Naive thymus-derived CD8-positive, alpha-beta T cell (primary cell): ENCODE measurements around the gene SEL1L3. TPM values are rescaled to one million over a fixed set of nuclear protein-coding genes. Genes with fewer than 3 reads are reported as not detected.
"Not testable (repeated sequence)": the region's sequence is repeated elsewhere in the genome, so short reads cannot be mapped to it uniquely, and the experiment has no call there.

Source experiments
- ATAC-seq, 2 donors: fragments of 150-1000 bp; cut with Tn5 transposase in 1 of 2; sonication (Bioruptor Pico), chemical (Tn5 transposase) in 1 of 2; 1 replicate in 1 of 2; 2 replicates in 1 of 2; pipeline ENCODE4 v1.10.0; 2021; ENCODE audit warnings: mild to moderate bottlenecking in 2 of 2, moderate library complexity in 2 of 2
- POLR2A ChIA-PET: fragments of 350-600 bp; sonication (Branson Sonifier 250); formaldehyde crosslinking; loops from one replicate; lab custom pipeline; 2021; ENCODE audit warnings: antibody characterized with exemption; lab: Charles Lee
- DNase-seq, 10 donors: peaks; one replicate each; pipeline versions ENCODE4 v3.0.0 to v3.0.0-alpha.2; 2020 to 2022
- H3K27ac Mint-ChIP-seq, 10 donors: one replicate each; pipeline ENCODE4 v1.8.0; 2020 to 2022; ENCODE audit warnings: mild to moderate bottlenecking in 10 of 10, mixed read lengths in 10 of 10, moderate library complexity in 4 of 10, inconsistent platforms in 1 of 10
- H3K27me3 Mint-ChIP-seq, 5 donors: one replicate each; pipeline ENCODE4 v1.8.0; 2021 to 2022; ENCODE audit warnings: mixed read lengths in 5 of 5
- H3K36me3 Mint-ChIP-seq, 3 donors: one replicate each; pipeline ENCODE4 v1.8.0; 2020 to 2022; ENCODE audit warnings: mixed read lengths in 3 of 3, mild to moderate bottlenecking in 2 of 3, inconsistent platforms in 1 of 3
- H3K4me1 Mint-ChIP-seq, 4 donors: one replicate each; pipeline ENCODE4 v1.8.0; 2021 to 2022; ENCODE audit warnings: mixed read lengths in 4 of 4
- H3K4me3 Mint-ChIP-seq, 10 donors: one replicate each; pipeline ENCODE4 v1.8.0; 2020 to 2022; ENCODE audit warnings: mild to moderate bottlenecking in 10 of 10, mixed read lengths in 10 of 10, moderate library complexity in 6 of 10, inconsistent platforms in 1 of 10
- H3K9me3 Mint-ChIP-seq, 9 donors: one replicate each; pipeline ENCODE4 v1.8.0; 2020 to 2022; ENCODE audit warnings: mixed read lengths in 9 of 9, mild to moderate bottlenecking in 3 of 9, inconsistent platforms in 1 of 9, moderate library complexity in 1 of 9
- polyA plus RNA-seq, 3 donors: library from polyadenylated mRNA; unstranded; fragments of 300-500 nt; fragmentation: Illumina TruSeq; gene quantifications; one replicate each; pipeline ENCODE4 v1.2.3, GENCODE V29; 2021
- total RNA-seq, 8 experiments: library from RNA in 2 of 8; stranded (reverse) in 2 of 8; gene quantifications; one replicate each; pipeline ENCODE4 v1.2.3 and lab custom pipeline; 2021 to 2026

Gene SEL1L3
- 10 to 100 TPM; 52.7 to 57.2 TPM for total RNA-seq
- polyA plus RNA-seq: 10 to 100 TPM; 19.2 to 35.1 (median 30.4) TPM
- 69.9 to 134 (median 99.0) reads per million in 6 experiments for total RNA-seq (lab: John Stamatoyannopoulos, UW)

DNA sequence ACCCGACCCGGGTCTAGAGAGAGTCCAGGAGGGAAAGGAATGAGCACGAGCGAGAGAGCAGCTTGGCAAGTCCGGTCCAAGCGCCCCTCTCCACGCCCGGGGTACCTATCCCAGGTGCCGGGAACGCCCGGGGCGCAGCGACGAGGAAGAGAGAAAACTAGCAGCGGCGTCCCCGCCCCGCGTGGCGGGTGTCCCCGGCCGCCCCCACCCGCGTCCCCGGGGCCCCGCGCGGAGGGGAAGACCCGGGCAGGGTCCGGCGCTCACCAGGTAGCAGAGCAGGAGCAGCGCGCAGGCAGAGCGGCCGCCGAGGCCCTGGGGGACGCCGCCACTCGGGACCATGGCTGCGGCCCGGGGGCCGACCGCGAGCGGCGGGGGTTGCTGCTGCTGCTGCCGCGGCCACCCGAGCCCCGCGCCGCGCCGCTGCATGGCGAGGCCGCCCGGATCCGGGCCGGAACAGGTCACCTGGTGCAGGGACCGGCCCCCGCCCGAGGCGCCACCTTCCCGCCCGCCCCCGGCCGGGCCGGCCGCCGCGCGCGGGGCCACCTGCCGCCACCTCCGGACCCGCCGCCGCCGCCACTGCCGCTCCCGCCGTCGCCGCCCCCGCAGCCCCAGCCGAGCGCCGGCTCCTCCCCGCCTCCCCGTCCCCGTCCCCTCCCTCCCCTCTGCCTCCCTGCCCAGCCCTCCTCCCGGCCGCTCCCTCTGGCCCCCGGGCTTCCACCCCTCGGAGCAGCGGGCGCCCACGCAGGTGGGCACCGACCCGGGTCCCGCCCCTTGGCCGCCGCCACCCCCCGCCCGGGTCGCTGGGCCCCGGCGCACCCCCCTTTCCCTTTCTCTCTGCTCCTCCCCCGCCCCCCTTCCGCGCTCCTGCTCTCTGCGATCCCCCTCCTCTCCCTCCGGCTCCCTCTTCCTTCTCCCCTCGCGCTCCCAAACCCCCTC, at the start of gene SEL1L3:
Gene SEL1L3 (minus strand): TSS at position 578 of the 936 bp plus-strand sequence. CDS start 152 bp downstream, at position 426.
- peaks cover 0 to 5% (median 0%) of the 10 kb centered on the region in 3 donors for H3K36me3 Mint-ChIP-seq
- H3K27me3 Mint-ChIP-seq: peaks cover 0 to 2% (median 0%) of the 10 kb centered on the region in 5 donors
- peaks cover 21 to 71% (median 46%) of the 10 kb centered on the region in 4 donors for H3K4me1 Mint-ChIP-seq
- POLR2A ChIA-PET: interaction anchor here (1.7 to 2.7 kb wide), 3 partner anchors 50 to 52 kb away, joined by 7 to 8 read pairs (median 8); partner anchors contain the start of gene SMIM20
- DNase-seq: peak in 9 of 10 donors; percentile 31 to 71 (median 47)
- peaks cover 0 to 3% (median 0%) of the 10 kb centered on the region in 9 donors for H3K9me3 Mint-ChIP-seq
- peak within 1 kb of the TSS; percentile 94 to 100 (median 97) for H3K4me3 Mint-ChIP-seq
- peak within 1 kb of the TSS; percentile 91 to 99 (median 96) for H3K27ac Mint-ChIP-seq
- ATAC-seq: peak; percentile 36 to 54

DNA sequence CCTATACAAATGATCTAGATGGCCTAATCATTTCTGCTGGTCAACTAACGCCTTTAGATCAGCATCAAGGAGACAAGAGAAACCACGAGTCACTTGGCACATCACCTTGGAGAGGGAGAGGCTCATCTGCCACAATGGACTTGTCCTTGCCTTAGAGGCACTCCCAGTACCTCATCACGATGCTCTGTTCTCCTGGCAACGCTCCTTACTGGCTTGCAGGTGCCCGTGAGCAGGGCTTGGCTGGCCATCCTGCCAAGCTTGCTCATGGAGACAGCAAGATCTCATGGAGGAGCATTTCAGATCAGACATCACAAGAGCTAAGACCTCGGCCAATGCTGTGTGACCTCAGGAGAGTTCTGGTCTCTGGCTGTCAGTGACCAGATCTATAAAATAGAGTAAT, 48.6 kb upstream of the SEL1L3 start:
- Mint-ChIP-seq H3K27me3 (peaks cover 0 to 2% (median 0%) of the 10 kb centered on the region in 5 donors), H3K4me1 (peaks cover 14 to 29% (median 24%) of the 10 kb centered on the region in 4 donors), H3K9me3 (peaks cover 0 to 2% (median 0%) of the 10 kb centered on the region in 9 donors), H3K4me3 (no peak overlapping the region), H3K36me3 (peaks cover 2 to 4% (median 3%) of the 10 kb centered on the region in 3 donors), H3K27ac (no peak overlapping the region)
- ATAC-seq: no peak
- POLR2A ChIA-PET: no interaction called here
- DNase-seq: no peak

DNA sequence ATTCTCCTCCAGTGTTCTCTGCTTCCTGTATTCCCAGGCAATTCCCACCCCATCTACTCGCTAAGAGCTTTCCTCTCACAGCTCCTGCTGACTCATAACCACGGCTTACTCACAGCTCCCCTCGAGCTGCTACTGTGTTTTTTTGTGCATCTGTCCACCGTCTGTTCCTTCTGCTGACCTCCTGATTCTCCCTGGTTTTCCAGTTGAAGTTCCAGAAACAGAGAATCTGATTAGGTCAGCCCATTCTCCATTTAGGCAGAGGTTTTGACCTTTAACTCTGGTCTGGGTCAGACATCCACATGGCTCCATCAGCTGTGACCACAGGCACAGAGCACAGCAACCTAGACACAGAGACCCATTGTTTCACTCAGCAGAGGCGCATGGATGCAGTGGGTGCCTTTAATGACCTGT, 45.7 kb upstream of the SEL1L3 start:
- H3K9me3 Mint-ChIP-seq: peaks cover 0 to 2% (median 0%) of the 10 kb centered on the region in 9 donors
- ATAC-seq (no peak), DNase-seq (no peak)
- POLR2A ChIA-PET: no interaction called here
- no peak overlapping the region for H3K4me3 Mint-ChIP-seq
- H3K36me3 Mint-ChIP-seq: peaks cover 2 to 8% (median 3%) of the 10 kb centered on the region in 3 donors
- H3K27me3 Mint-ChIP-seq: peaks cover 0 to 2% (median 0%) of the 10 kb centered on the region in 5 donors
- H3K4me1 Mint-ChIP-seq: peaks cover 6 to 30% (median 9%) of the 10 kb centered on the region in 4 donors
- no peak overlapping the region for H3K27ac Mint-ChIP-seq

DNA sequence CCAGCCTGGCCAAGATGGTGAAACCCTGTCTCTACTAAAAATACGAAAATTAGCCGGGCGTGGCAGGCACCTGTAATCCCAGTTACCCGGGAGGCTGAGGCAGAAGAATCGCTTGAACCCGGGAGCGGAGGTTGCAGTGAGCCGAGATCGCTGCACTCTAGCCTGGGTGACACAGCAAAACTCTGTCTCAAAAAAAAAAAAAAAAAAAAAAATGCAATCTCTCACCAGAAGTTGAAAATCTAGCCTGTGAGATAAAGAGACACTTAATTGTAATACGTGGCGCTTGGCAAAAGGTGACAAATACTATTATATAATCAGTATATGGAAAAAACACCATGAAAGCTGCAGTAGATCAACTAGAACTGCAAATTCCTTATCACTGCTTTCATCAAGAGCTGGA, 43.3 kb upstream of the SEL1L3 start:
- H3K36me3 Mint-ChIP-seq, ATAC-seq, H3K9me3 Mint-ChIP-seq, H3K27me3 Mint-ChIP-seq, H3K4me3 Mint-ChIP-seq, POLR2A ChIA-PET, DNase-seq, H3K27ac Mint-ChIP-seq: not testable (repeated sequence)
- peaks cover 0 to 20% (median 0%) of the 10 kb centered on the region in 4 donors for H3K4me1 Mint-ChIP-seq

DNA sequence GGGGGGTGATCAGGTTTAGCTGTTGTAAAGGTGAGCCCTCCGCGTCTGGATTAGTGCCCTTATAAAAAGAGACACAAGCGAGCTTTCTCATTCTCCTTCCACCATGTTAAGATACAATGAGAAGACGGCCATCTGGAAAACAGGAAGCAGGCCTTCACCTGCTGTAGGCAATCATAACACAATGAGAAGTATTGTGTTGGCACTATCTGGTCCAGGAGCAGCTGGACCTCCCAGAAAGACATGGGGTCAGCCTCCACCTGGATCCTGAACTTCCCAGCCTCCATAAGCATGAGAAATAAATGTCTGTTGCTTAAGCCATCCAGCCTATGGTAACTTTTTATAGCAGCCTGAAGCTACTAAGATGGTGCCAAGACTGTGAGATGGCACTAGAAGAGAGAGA, 42.6 kb upstream of the SEL1L3 start:
- no peak for ATAC-seq
- POLR2A ChIA-PET: interaction anchor here (1.0 kb wide), 1 partner anchor 8 kb away, joined by 3 read pairs; the partner anchor contains the start of gene SMIM20
- peaks cover 0 to 20% (median 0%) of the 10 kb centered on the region in 4 donors for H3K4me1 Mint-ChIP-seq
- H3K27me3 Mint-ChIP-seq: peaks cover 0 to 2% (median 0%) of the 10 kb centered on the region in 5 donors
- no peak overlapping the region for H3K27ac Mint-ChIP-seq
- peaks cover 0 to 2% (median 0%) of the 10 kb centered on the region in 9 donors for H3K9me3 Mint-ChIP-seq
- peaks cover 2 to 8% (median 3%) of the 10 kb centered on the region in 3 donors for H3K36me3 Mint-ChIP-seq
- H3K4me3 Mint-ChIP-seq: no peak overlapping the region
- no peak for DNase-seq

DNA sequence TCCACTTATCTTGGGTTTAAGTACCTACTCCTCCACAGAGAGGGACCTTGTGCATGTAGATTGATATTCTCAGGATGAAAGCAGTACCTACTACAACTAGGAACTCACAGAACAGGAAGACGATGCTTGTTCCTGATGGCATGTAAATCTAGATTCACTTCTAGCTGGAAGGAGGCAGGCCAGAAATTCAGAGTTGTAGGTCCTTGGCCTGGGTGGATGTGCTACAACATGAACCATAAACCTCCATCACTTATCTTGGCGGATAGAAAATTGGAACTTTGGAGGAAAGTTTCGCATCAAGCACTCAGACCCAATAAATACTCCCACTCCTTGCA, 41.9 kb upstream of the SEL1L3 start:
- DNase-seq: no peak
- H3K27ac Mint-ChIP-seq: peak overlapping the region in 1 of 10 donors; percentile 23
- H3K4me1 Mint-ChIP-seq: peaks cover 0 to 20% (median 0%) of the 10 kb centered on the region in 4 donors
- no peak for ATAC-seq
- peaks cover 0 to 2% (median 0%) of the 10 kb centered on the region in 9 donors for H3K9me3 Mint-ChIP-seq
- H3K36me3 Mint-ChIP-seq: peaks cover 2 to 8% (median 3%) of the 10 kb centered on the region in 3 donors
- H3K27me3 Mint-ChIP-seq: peaks cover 0 to 2% (median 0%) of the 10 kb centered on the region in 5 donors
- POLR2A ChIA-PET: interaction anchor here (1.0 to 1.1 kb wide), 2 partner anchors 9 to 23 kb away, joined by 3 read pairs; partner anchors contain the start of gene SMIM20
- no peak overlapping the region for H3K4me3 Mint-ChIP-seq

DNA sequence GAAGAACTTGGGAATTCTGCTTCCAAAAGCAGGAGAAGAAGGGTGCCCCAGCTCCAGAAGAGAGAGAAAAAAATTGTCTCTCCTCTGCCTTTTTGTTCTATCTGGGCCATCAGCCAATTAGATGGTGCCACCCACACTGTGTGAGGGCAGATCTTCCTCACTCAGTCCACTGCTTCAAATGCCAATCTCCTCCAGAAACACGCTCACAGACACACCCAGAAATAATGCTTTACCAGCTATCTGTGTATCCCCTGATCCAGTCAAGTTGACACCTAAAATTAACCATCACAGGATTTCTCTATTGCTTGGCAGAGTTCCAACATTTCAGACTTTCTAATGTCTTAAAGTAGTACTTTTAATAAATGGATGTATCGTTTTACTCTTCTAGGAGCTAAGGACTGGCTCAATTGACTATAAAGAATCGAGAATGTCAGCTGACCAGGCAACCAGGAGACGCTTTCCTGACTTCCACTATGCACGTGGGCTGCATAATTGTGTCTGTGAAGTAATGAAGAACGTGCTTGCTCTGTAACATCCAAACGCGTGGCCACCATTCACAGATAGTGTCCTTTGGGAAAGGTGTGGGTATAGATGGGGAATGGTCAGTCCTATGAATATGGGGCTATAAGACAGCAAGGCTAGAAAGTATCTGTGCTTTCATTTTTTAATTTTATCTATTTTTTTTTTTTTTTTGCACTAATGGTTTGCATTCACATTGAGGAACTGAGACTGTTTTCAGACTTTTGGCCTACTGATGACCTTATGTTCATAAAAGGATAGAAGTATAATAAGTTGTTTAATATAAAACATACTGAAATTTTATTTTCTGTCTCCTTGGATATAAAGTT, 41.3 kb upstream of the SEL1L3 start:
- H3K9me3 Mint-ChIP-seq: peaks cover 0 to 2% (median 0%) of the 10 kb centered on the region in 9 donors
- H3K27ac Mint-ChIP-seq: peak overlapping the region in 1 of 10 donors; percentile 23
- peak overlapping the region in 1 of 10 donors; percentile 11 for H3K4me3 Mint-ChIP-seq
- ATAC-seq: no peak
- H3K27me3 Mint-ChIP-seq: peaks cover 0 to 2% (median 0%) of the 10 kb centered on the region in 5 donors
- POLR2A ChIA-PET: interaction anchor here (0.6 to 1.1 kb wide), 3 partner anchors 9 to 655 kb away, joined by 3 read pairs; partner anchors contain the start of gene SMIM20
- peaks cover 0 to 20% (median 0%) of the 10 kb centered on the region in 4 donors for H3K4me1 Mint-ChIP-seq
- DNase-seq: no peak
- peaks cover 2 to 8% (median 3%) of the 10 kb centered on the region in 3 donors for H3K36me3 Mint-ChIP-seq

DNA sequence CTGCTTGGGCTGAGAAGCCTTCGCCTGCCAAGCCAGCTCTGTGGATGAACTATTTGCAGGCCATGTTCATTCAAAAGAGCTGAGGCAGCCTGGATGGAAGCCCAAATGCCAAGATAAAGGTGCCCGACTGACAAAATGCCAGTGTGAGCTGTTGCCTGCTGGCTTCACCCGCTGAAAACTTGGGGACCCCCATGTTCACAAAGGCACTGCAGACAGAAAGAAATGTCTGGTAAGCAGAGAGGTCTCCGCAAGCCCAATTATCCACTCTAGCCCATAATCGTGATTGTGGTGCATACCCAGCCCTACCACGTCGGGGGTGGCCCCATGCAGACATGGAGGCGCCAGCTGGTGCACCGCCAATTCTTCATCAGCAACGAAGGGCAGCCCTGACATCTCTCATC, 38.2 kb upstream of the SEL1L3 start:
- Mint-ChIP-seq H3K36me3 (peaks cover 0 to 4% (median 3%) of the 10 kb centered on the region in 3 donors), H3K27me3 (peaks cover 0 to 2% (median 0%) of the 10 kb centered on the region in 5 donors), H3K27ac (no peak overlapping the region), H3K4me3 (no peak overlapping the region), H3K4me1 (peaks cover 0 to 20% (median 0%) of the 10 kb centered on the region in 4 donors), H3K9me3 (no peaks in the 10 kb centered on the region)
- POLR2A ChIA-PET: no interaction called here
- no peak for ATAC-seq
- no peak for DNase-seq

DNA sequence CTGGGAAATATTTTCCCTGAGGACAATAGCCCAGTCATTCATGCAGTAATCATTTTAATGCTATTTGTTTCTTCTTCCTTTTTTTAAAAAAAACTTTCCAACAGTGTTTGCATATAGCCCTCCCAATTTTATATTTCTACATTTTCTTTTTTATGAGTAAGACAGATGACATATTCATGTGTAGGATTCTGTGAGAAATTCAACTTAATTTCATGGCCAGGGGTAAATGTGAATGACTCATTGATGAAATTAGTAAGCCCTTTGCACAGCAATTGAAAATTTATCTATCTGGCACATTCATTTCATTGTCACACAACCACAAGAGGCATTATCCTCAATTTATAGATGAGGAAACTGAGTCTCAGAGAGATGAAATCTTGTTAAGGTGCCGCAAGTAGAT, 37.5 kb upstream of the SEL1L3 start:
- Mint-ChIP-seq H3K9me3 (no peaks in the 10 kb centered on the region), H3K36me3 (peaks cover 0 to 4% (median 3%) of the 10 kb centered on the region in 3 donors), H3K4me1 (peaks cover 0 to 16% (median under 1%) of the 10 kb centered on the region in 4 donors), H3K27ac (no peak overlapping the region), H3K4me3 (no peak overlapping the region), H3K27me3 (peaks cover 0 to 5% (median 0%) of the 10 kb centered on the region in 5 donors)
- no peak for ATAC-seq
- no peak for DNase-seq
- POLR2A ChIA-PET: no interaction called here

DNA sequence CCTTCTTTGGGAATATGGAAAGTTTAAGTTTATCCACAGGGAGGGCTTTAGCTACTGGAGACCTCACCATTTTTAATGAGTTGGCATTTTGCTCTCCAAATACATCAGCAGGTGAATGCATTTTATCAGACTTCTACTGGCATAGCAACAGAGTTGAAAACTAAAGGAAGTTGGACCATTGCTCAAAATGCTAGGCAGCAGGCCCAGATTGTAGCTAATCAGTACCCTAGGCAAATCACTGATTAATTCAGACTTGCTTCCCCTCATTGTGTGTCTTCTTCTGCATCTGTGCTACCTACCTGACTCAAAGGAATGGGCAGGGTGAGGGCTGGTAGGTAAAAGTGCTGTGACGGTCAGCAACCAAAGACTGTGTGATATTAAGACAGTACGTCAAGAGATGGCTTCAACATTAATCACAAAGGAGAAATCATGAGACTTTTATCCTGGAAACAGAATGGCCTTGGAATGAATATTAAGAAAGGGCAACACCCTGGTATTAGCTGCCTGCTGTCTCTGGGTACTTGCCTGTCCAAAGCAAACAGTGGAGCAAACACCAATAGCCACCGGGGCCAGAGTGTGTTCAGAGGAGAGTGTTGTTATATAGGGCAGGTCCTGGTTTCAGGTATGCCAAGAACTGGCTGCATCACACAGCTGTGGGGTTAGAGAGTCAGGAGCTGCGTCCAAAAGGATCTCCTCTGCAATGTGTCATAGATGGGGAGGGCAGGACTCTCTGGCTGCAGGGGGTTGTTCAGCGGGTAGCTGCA, 34.2 kb upstream of the SEL1L3 start:
- ATAC-seq: no peak
- POLR2A ChIA-PET: no interaction called here
- H3K9me3 Mint-ChIP-seq: no peaks in the 10 kb centered on the region
- H3K4me1 Mint-ChIP-seq: peaks cover 0 to 2% (median 0%) of the 10 kb centered on the region in 4 donors
- no peaks in the 10 kb centered on the region for H3K36me3 Mint-ChIP-seq
- no peak for DNase-seq
- H3K4me3 Mint-ChIP-seq: no peak overlapping the region
- no peak overlapping the region for H3K27ac Mint-ChIP-seq
- peaks cover 0 to 6% (median 0%) of the 10 kb centered on the region in 5 donors for H3K27me3 Mint-ChIP-seq

DNA sequence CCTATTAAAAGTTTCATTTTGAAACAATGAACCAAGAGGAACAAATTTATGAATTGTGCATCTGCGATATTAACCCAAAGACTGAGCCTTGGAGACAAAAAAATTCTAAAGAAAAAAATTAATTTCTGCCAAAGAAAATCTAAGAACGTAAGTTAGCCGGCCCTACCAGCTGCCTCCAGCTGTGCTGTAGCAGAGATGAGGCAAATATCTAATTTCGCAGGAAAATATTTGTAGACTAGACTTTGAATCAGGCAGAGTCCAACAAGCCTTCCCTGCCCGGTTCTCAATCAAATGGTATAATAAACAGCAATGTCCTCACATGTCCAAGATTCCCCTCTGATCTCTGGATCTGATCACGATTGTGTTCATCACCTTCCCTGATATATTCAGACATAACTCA, 30.0 kb upstream of the SEL1L3 start:
- Mint-ChIP-seq H3K27ac (no peak overlapping the region), H3K27me3 (peaks cover 0 to 6% (median 0%) of the 10 kb centered on the region in 5 donors), H3K36me3 (no peaks in the 10 kb centered on the region), H3K4me1 (peaks cover 0 to 6% (median 0%) of the 10 kb centered on the region in 4 donors), H3K4me3 (no peak overlapping the region), H3K9me3 (no peaks in the 10 kb centered on the region)
- ATAC-seq (no peak), DNase-seq (no peak)
- POLR2A ChIA-PET: no interaction called here
